WTC11 (cell line): ENCODE measurements around the gene CAPN15. TPM values are rescaled to one million over a fixed set of nuclear protein-coding genes. Genes with fewer than 3 reads are reported as not detected.

Experiments
- ATAC-seq: fragments of 200-7000 bp; cut with Tn5 transposase; 2 replicates; pipeline ENCODE4 v1.10.0; 2021; ENCODE audit warnings: mild to moderate bottlenecking, moderate library complexity
- CTCF ChIA-PET: fragments of 300-600 bp; sonication (Branson Sonifier 250); formaldehyde crosslinking; loops from one replicate; lab custom pipeline; 2021; ENCODE audit warnings: antibody characterized with exemption; lab: Charles Lee
- POLR2A ChIA-PET: fragments of 350-600 bp; sonication (Branson Sonifier 250); formaldehyde crosslinking; loops from one replicate; lab custom pipeline; 2021; ENCODE audit warnings: antibody characterized with exemption; lab: Charles Lee
- DNase-seq: peaks from one replicate; pipeline ENCODE4 v3.0.0; 2021; ENCODE audit warnings: low spot score
- H3K27ac Mint-ChIP-seq: 2 replicates; pipeline ENCODE4 v1.8.0; 2021; ENCODE audit warnings: mixed read lengths
- H3K27me3 Mint-ChIP-seq: 2 replicates; pipeline ENCODE4 v1.8.0; 2021; ENCODE audit warnings: low read depth, mild to moderate bottlenecking, moderate library complexity, mixed read lengths
- H3K36me3 Mint-ChIP-seq: 2 replicates; pipeline ENCODE4 v1.8.0; 2021; ENCODE audit warnings: mixed read lengths
- H3K4me1 Mint-ChIP-seq: 2 replicates; pipeline ENCODE4 v1.8.0; 2022; ENCODE audit warnings: mixed read lengths
- H3K4me3 Mint-ChIP-seq: 2 replicates; pipeline ENCODE4 v1.8.0; 2021; ENCODE audit warnings: mild to moderate bottlenecking, moderate library complexity, mixed read lengths
- H3K9me3 Mint-ChIP-seq: 2 replicates; pipeline ENCODE4 v1.8.0; 2021; ENCODE audit warnings: mixed read lengths
- ARID4B ChIP-seq: sonication (generic); formaldehyde crosslinking; IDR thresholded peaks from 2 replicates; pipeline ENCODE4 v1.8.0; 2023; ENCODE audit warnings: missing genetic modification reagents, mild to moderate bottlenecking, borderline replicate concordance
- CDX4 ChIP-seq: fragments of 250-450 bp; sonication (Bioruptor Pico); IDR thresholded peaks from 2 replicates; pipeline ENCODE4 v1.9.0; 2021; ENCODE audit warnings: moderate library complexity, mild to moderate bottlenecking, inconsistent platforms, borderline replicate concordance
- CREB1 ChIP-seq: sonication (generic); formaldehyde crosslinking; IDR thresholded peaks from 2 replicates; pipeline ENCODE4 v1.8.0; 2023; ENCODE audit warnings: mild to moderate bottlenecking, missing genetic modification reagents
- EMX1 ChIP-seq: fragments of 250-450 bp; sonication (Bioruptor Pico); IDR thresholded peaks from 2 replicates; pipeline ENCODE4 v1.8.0; 2021; ENCODE audit warnings: mild to moderate bottlenecking
- FOXJ3 ChIP-seq: sonication (generic); formaldehyde crosslinking; IDR thresholded peaks from 2 replicates; pipeline ENCODE4 v1.9.0; 2021; ENCODE audit warnings: missing genetic modification reagents, mild to moderate bottlenecking, borderline replicate concordance
- GRHL2 ChIP-seq: fragments of 250-450 bp; sonication (Bioruptor Pico); IDR thresholded peaks from 2 replicates; pipeline ENCODE4 v1.8.0; 2022; ENCODE audit warnings: mild to moderate bottlenecking, moderate library complexity; ENCODE audit not compliant: insufficient replicate concordance, severe bottlenecking
- IRF2 ChIP-seq: sonication (generic); formaldehyde crosslinking; IDR thresholded peaks from 2 replicates; pipeline ENCODE4 v1.8.0; 2022; ENCODE audit warnings: low read depth, missing genetic modification reagents, borderline replicate concordance
- JAZF1 ChIP-seq: fragments of 250-450 bp; sonication (Bioruptor Pico); IDR thresholded peaks from 2 replicates; pipeline ENCODE4 v1.9.0; 2021; ENCODE audit warnings: moderate library complexity, mild to moderate bottlenecking, inconsistent platforms
- MLX ChIP-seq: sonication (generic); formaldehyde crosslinking; IDR thresholded peaks from 2 replicates; pipeline ENCODE4 v1.8.1; 2023; ENCODE audit warnings: mild to moderate bottlenecking, missing genetic modification reagents, moderate library complexity
- MYBL2 ChIP-seq: sonication (generic); formaldehyde crosslinking; IDR thresholded peaks from 2 replicates; pipeline ENCODE4 v1.8.1; 2023; ENCODE audit warnings: mild to moderate bottlenecking, moderate library complexity, missing genetic modification reagents
- NFATC4 ChIP-seq: fragments of 250-450 bp; sonication (Bioruptor Pico); IDR thresholded peaks from 2 replicates; pipeline ENCODE4 v1.9.0; 2021; ENCODE audit warnings: mild to moderate bottlenecking
- NR2C2 ChIP-seq: sonication (generic); formaldehyde crosslinking; IDR thresholded peaks from 2 replicates; pipeline ENCODE4 v1.8.0; 2022; ENCODE audit warnings: mild to moderate bottlenecking, missing genetic modification reagents
- OVOL2 ChIP-seq: fragments of 250-450 bp; sonication (Bioruptor Pico); IDR thresholded peaks from 2 replicates; pipeline ENCODE4 v1.9.0; 2021; ENCODE audit warnings: mild to moderate bottlenecking, borderline replicate concordance
- RELA ChIP-seq: sonication (generic); formaldehyde crosslinking; IDR thresholded peaks from 2 replicates; pipeline ENCODE4 v1.8.1; 2022; ENCODE audit warnings: missing genetic modification reagents, mild to moderate bottlenecking, borderline replicate concordance
- TCF7 ChIP-seq: sonication (generic); formaldehyde crosslinking; IDR thresholded peaks from 2 replicates; pipeline ENCODE4 v1.8.0; 2022; ENCODE audit warnings: mild to moderate bottlenecking, low read depth, missing genetic modification reagents, moderate library complexity
- ZMAT4 ChIP-seq: fragments of 250-450 bp; sonication (Bioruptor Pico); IDR thresholded peaks from 2 replicates; pipeline ENCODE4 v1.9.0; 2021; ENCODE audit warnings: mild to moderate bottlenecking
- ZNF138 ChIP-seq: sonication (generic); formaldehyde crosslinking; conservative IDR thresholded peaks from 2 replicates; pipeline ENCODE4 v1.8.1; 2022; ENCODE audit warnings: mild to moderate bottlenecking, moderate library complexity, missing genetic modification reagents
- ZNF425 ChIP-seq: fragments of 250-450 bp; sonication (Bioruptor Pico); conservative IDR thresholded peaks from 2 replicates; pipeline ENCODE4 v1.9.0; 2021; ENCODE audit warnings: mild to moderate bottlenecking
- total RNA-seq: library from RNA; stranded (reverse); gene quantifications from 3 replicates; pipeline ENCODE4 v1.2.3, GENCODE V29; 2021

CAPN15 gene
- total RNA-seq, 1 experiment from 2014 or later: 110 TPM

- Mint-ChIP-seq H3K9me3 (no peaks in the 10 kb centered on the region), H3K27me3 (peaks cover 14% of the 10 kb centered on the region)
- no peak for DNase-seq
- TF ChIP-seq RELA (CRISPR knock-in tag): no peak
- TF ChIP-seq ZNF425: no peak
- no peak for TF ChIP-seq IRF2
- no peak for TF ChIP-seq FOXJ3
- no peak for TF ChIP-seq CREB1 (CRISPR knock-in tag)
- TF ChIP-seq JAZF1 (CRISPR knock-in tag): no peak
- TF ChIP-seq EMX1 (CRISPR knock-in tag): no peak
- no peak for TF ChIP-seq ZNF138 (CRISPR knock-in tag)
- no peak for TF ChIP-seq MLX
- TF ChIP-seq OVOL2 (CRISPR knock-in tag): no peak
- no peak for TF ChIP-seq MYBL2
- TF ChIP-seq GRHL2 (CRISPR knock-in tag): no peak
- no peak for TF ChIP-seq NFATC4 (CRISPR knock-in tag)
- no peak for TF ChIP-seq ARID4B (CRISPR knock-in tag)
- TF ChIP-seq ZMAT4 (CRISPR knock-in tag): no peak
- no peak for TF ChIP-seq CDX4
- TF ChIP-seq NR2C2 (CRISPR knock-in tag): no peak
- no peak for TF ChIP-seq TCF7 (CRISPR knock-in tag)
- TF ChIP-seq, all 79 proteins: peak for 0
- Mint-ChIP-seq H3K27ac (no peak overlapping the region), H3K4me1 (no peaks in the 10 kb centered on the region), H3K4me3 (no peak overlapping the region), H3K36me3 (no peaks in the 10 kb centered on the region)
- ChIA-PET CTCF (interaction anchor here (0.6 to 0.9 kb wide), 3 partner anchors 17 to 46 kb away, joined by 3 to 6 read pairs (median 3); no protein-coding TSS in a partner anchor), POLR2A (interaction anchor here (0.5 kb wide), 1 partner anchor 102 kb away, joined by 4 read pairs; no protein-coding TSS in a partner anchor)
- ATAC-seq: no peak
Measured at GRCh38 chr16:555528-556473, 28.3 kb downstream of the CAPN15 start.
